Parathyroid adenoma (tissue), 2 donors: Measurements from ENCODE around the gene PHYKPL.

Experiments used
- H2AFZ ChIP-seq: fragments of 300-600 bp; sonication (generic); one replicate; pipeline ENCODE4 v1.7.0; 2017; ENCODE audit warnings: antibody characterized with exemption, mild to moderate bottlenecking
- H3K27ac ChIP-seq: fragments of 300-600 bp; sonication (generic); one replicate; pipeline ENCODE4 v1.7.0; 2017
- H3K27me3 ChIP-seq: fragments of 300-600 bp; sonication (generic); one replicate; pipeline ENCODE4 v1.7.0; 2017; ENCODE audit warnings: low read length; ENCODE audit not compliant: control insufficient read depth, insufficient read depth
- H3K36me3 ChIP-seq: fragments of 300-600 bp; sonication (generic); one replicate; pipeline ENCODE4 v1.7.0; 2017; ENCODE audit warnings: low read length; ENCODE audit not compliant: control insufficient read depth, insufficient read depth
- H3K4me1 ChIP-seq: fragments of 300-600 bp; sonication (generic); one replicate; pipeline ENCODE4 v1.7.0; 2017; ENCODE audit warnings: control low read depth
- H3K4me2 ChIP-seq: fragments of 300-600 bp; sonication (generic); one replicate; pipeline ENCODE4 v1.7.0; 2017; ENCODE audit warnings: low read length
- H3K4me3 ChIP-seq: fragments of 300-600 bp; sonication (generic); one replicate; pipeline ENCODE4 v1.7.0; 2017; ENCODE audit warnings: low read depth, low read length
- H3K79me2 ChIP-seq: fragments of 300-600 bp; sonication (generic); one replicate; pipeline ENCODE4 v1.7.0; 2017; ENCODE audit warnings: control low read depth
- H3K9ac ChIP-seq: fragments of 300-600 bp; sonication (generic); one replicate; pipeline ENCODE4 v1.7.0; 2017; ENCODE audit warnings: mild to moderate bottlenecking
- H3K9me3 ChIP-seq: fragments of 300-600 bp; sonication (generic); one replicate; pipeline ENCODE4 v1.7.0; 2017; ENCODE audit warnings: low read length; ENCODE audit not compliant: control insufficient read depth
- TF ChIP-seq, protein P1 (sequence below): fragments of 300-600 bp; sonication (generic); IDR thresholded peaks from one replicate; pipeline ENCODE4 v1.7.0; 2017; ENCODE audit warnings: antibody characterized with exemption, mild to moderate bottlenecking
- donor health status: primary hyperparathyroidism.

The PHYKPL gene

DNA sequence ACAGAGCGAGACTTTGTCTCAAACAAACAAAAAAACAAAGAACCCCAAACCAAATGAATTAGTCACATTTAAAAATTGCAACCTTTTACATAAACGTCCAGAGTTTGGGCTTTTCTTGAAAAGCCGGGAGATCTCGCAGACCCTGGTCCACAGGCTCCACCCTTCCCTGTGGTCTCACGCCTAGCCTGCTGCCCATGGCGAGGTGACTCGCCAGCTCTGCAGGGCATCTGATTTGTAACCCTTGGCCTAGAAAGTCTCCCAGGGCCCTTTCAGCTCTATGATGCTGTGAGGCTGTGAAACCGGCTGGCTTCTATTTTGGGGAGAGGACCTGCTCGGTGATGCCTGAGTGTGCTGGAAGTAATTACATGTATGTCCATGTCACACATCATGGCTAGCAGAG is 44.7 kb upstream of the PHYKPL start:
- TF ChIP-seq, protein P1, sequence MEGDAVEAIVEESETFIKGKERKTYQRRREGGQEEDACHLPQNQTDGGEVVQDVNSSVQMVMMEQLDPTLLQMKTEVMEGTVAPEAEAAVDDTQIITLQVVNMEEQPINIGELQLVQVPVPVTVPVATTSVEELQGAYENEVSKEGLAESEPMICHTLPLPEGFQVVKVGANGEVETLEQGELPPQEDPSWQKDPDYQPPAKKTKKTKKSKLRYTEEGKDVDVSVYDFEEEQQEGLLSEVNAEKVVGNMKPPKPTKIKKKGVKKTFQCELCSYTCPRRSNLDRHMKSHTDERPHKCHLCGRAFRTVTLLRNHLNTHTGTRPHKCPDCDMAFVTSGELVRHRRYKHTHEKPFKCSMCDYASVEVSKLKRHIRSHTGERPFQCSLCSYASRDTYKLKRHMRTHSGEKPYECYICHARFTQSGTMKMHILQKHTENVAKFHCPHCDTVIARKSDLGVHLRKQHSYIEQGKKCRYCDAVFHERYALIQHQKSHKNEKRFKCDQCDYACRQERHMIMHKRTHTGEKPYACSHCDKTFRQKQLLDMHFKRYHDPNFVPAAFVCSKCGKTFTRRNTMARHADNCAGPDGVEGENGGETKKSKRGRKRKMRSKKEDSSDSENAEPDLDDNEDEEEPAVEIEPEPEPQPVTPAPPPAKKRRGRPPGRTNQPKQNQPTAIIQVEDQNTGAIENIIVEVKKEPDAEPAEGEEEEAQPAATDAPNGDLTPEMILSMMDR: no peak
- Histone ChIP-seq H3K4me3 (no peak overlapping the region), H3K36me3 (no peaks in the 10 kb centered on the region), H3K79me2 (no peaks in the 10 kb centered on the region), H2AFZ (no peak overlapping the region), H3K4me2 (no peak overlapping the region), H3K27me3 (no peaks in the 10 kb centered on the region), H3K4me1 (no peaks in the 10 kb centered on the region), H3K9me3 (no peaks in the 10 kb centered on the region), H3K27ac (no peak overlapping the region), H3K9ac (no peak overlapping the region)

DNA sequence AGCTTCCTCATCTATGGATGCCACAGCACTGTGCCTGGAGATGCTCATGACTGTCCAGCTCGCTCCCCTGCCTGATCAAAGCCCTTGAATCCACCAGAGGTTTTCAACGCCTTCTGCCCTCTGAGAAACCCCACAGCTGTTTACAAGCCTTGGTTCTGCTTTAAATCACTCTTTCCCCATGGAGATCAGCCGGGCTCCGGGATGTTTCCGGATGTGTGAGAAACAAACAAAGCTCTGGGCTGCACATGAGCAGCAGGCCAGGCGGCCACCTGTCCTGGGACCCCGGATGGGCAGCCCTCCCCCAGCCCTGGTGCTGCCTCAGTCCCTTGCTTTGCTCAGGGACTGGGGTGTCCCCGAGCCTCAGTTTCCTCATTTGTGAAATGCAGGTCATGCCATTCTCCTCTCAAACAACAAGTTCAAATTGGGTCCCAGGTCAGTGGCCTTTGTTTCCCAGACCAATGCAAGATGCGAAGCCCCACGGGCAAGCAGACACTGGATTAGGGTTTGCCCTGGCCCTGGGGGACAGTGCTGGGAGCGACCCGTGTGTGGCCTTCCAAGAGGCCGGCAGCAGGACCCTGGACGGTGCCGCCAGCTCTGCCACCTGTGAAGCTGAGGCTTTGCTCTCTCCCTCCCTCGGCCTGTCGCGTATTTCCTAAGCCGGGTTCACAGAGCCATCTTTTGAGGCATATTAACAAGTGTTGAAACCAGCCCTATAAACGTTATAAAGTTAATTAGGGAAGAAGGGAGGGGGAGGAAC is 42.4 kb upstream of the PHYKPL start:
- TF ChIP-seq, protein P1: no peak

DNA sequence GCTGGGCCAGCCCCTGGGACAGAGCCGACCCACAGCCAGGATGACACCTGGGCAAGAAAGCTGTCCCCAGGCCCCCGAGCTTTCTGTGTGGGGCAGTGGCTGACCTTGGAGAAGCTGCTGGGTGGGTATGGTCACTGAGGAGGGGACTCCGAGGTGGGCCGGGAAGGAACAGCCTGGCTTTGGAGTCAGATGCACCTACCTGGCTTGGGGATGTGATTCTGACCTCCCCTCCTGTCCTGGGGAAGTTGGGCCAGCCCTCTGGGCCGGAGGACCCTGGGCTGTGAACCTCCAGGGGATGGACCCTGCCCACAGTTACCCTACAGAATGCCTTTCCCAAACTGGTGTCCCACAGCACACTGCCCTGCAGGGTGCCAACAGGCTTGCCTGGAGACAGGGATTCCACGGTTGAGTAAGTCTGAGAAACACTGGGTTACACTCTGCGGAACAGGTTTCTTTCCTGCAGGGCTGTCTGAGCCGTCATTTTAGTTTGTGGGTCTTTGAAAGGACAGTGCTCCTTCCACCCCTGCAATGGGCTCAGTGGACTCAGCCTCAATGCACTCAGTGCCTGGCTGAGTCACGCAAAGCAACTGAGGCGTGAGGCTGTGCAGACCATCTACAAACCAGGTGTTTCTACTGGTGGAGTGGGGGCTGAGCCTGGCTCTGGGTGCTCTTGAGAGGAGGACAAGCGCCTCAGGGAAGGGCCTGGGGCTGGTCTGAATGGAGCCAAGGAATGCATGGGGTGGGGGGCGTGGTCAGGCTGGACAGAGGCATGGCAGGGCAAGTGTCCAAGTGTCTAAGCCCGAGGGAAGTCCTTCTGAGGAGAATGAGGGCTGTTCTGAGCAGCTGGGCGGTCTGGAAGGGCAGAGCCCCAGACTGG is 41.3 kb upstream of the PHYKPL start:
- no peaks in the 10 kb centered on the region for H3K4me1 ChIP-seq
- no peak overlapping the region for H3K4me3 ChIP-seq
- H3K27ac ChIP-seq: no peak overlapping the region

More for the DNA sequence above, 42.4 kb upstream of the PHYKPL start:
- Histone ChIP-seq H3K27me3 (no peaks in the 10 kb centered on the region), H3K27ac (no peak overlapping the region), H3K9me3 (no peaks in the 10 kb centered on the region), H3K4me3 (no peak overlapping the region), H3K4me1 (no peaks in the 10 kb centered on the region), H2AFZ (no peak overlapping the region), H3K9ac (no peak overlapping the region), H3K79me2 (no peaks in the 10 kb centered on the region), H3K4me2 (no peak overlapping the region), H3K36me3 (no peaks in the 10 kb centered on the region)

DNA sequence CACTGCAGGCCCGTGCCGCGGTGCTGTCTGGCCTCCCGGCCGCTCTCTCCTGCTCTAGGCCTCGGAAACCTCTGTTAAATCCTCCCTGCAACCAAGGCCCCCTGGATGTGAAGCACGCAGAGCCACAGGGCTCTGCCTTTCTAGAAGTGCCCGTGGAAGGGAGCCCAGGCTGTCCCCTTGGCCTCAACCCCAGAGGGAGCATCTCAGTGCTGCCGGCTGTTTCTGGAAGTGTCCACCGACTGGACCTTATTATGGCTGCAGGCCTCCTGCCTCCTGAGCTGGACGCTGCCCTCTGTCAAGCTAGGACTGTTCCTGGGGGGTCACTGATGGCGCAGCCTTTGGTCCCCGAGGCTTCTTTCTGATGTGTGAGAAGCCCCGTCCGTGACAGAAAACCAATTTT is 40.4 kb upstream of the PHYKPL start:
- Histone ChIP-seq H3K4me1 (no peaks in the 10 kb centered on the region), H3K9ac (no peak overlapping the region), H3K79me2 (no peaks in the 10 kb centered on the region), H2AFZ (no peak overlapping the region), H3K36me3 (no peaks in the 10 kb centered on the region), H3K27me3 (no peaks in the 10 kb centered on the region), H3K4me3 (no peak overlapping the region), H3K4me2 (no peak overlapping the region), H3K9me3 (no peaks in the 10 kb centered on the region), H3K27ac (no peak overlapping the region)
- TF ChIP-seq, protein P1: no peak

More for the DNA sequence above, 41.3 kb upstream of the PHYKPL start:
- no peak overlapping the region for H3K9ac ChIP-seq
- no peaks in the 10 kb centered on the region for H3K27me3 ChIP-seq
- no peaks in the 10 kb centered on the region for H3K79me2 ChIP-seq
- no peaks in the 10 kb centered on the region for H3K36me3 ChIP-seq
- H3K9me3 ChIP-seq: no peaks in the 10 kb centered on the region
- H3K4me2 ChIP-seq: no peak overlapping the region
- no peak overlapping the region for H2AFZ ChIP-seq
- TF ChIP-seq, protein P1: no peak
